HepG2 (cell line): ENCODE results near the gene DNAJC19. TPM values are rescaled to one million over a fixed set of nuclear protein-coding genes. Genes with fewer than 3 reads are reported as not detected.

Experiments
- ATF3 ChIP-seq: sonication (generic); formaldehyde crosslinking; IDR thresholded peaks from 2 replicates; pipeline ENCODE4 v1.4.0; 2020; ENCODE audit warnings: missing genetic modification reagents
- ATM ChIP-seq: fragments of 450-650 bp; IDR thresholded peaks from 2 replicates; pipeline ENCODE4 v1.7.1; 2017; ENCODE audit warnings: mild to moderate bottlenecking, borderline replicate concordance
- DMAP1 ChIP-seq: IDR thresholded peaks from 2 replicates; pipeline ENCODE4 v1.6.1; 2016
- DR1 ChIP-seq: sonication (generic); formaldehyde crosslinking; IDR thresholded peaks from 2 replicates; pipeline ENCODE4 v1.8.0; 2021; ENCODE audit warnings: mild to moderate bottlenecking, missing genetic modification reagents, inconsistent platforms
- EZH2 ChIP-seq: conservative IDR thresholded peaks from 2 replicates; pipeline ENCODE4 v1.6.1; 2012; ENCODE audit warnings: mild to moderate bottlenecking, low read depth, low read length, moderate library complexity
- HOXA7 ChIP-seq: sonication (generic); formaldehyde crosslinking; IDR thresholded peaks from 2 replicates; pipeline ENCODE4 v1.8.1; 2022; ENCODE audit warnings: mild to moderate bottlenecking, missing genetic modification reagents, moderate library complexity
- KDM5A ChIP-seq: fragments of 200-600 bp; sonication (generic); IDR thresholded peaks from 2 replicates; pipeline ENCODE4 v1.7.0; 2018; ENCODE audit warnings: antibody characterized with exemption, mild to moderate bottlenecking, low read length, borderline replicate concordance
- KDM5B ChIP-seq: sonication (generic); formaldehyde crosslinking; IDR thresholded peaks from 2 replicates; pipeline ENCODE4 v1.4.0; 2020; ENCODE audit warnings: missing genetic modification reagents, mild to moderate bottlenecking, borderline replicate concordance
- MLLT10 ChIP-seq: sonication (generic); formaldehyde crosslinking; IDR thresholded peaks from 2 replicates; pipeline ENCODE4 v1.4.0; 2020; ENCODE audit warnings: missing genetic modification reagents
- NFRKB ChIP-seq: fragments of 450-650 bp; IDR thresholded peaks from 2 replicates; pipeline ENCODE4 v1.6.1; 2017
- NR2F1 ChIP-seq, 2 experiments: fragments of 450-650 bp in 1 of 2; formaldehyde crosslinking in 1 of 2; IDR thresholded peaks; 2 replicates each; pipeline versions ENCODE4 v1.5.0 to v1.6.1; 2016 to 2020; ENCODE audit warnings: mild to moderate bottlenecking in 1 of 2, missing compliant biosample characterization in 1 of 2, missing genetic modification reagents in 1 of 2, moderate library complexity in 1 of 2
- POGK ChIP-seq: sonication (generic); formaldehyde crosslinking; conservative IDR thresholded peaks from 2 replicates; pipeline ENCODE4 v1.8.0; 2022; ENCODE audit warnings: mild to moderate bottlenecking, moderate library complexity, missing genetic modification reagents
- SAFB2 ChIP-seq: sonication (generic); formaldehyde crosslinking; IDR thresholded peaks from 2 replicates; pipeline ENCODE4 v1.5.1; 2020; ENCODE audit warnings: missing genetic modification reagents, low read depth, mild to moderate bottlenecking, borderline replicate concordance
- SMAD1 ChIP-seq: sonication (generic); formaldehyde crosslinking; IDR thresholded peaks from 2 replicates; pipeline ENCODE4 v1.4.0; 2020; ENCODE audit warnings: missing genetic modification reagents, low read depth, mild to moderate bottlenecking, borderline replicate concordance
- TAF1 ChIP-seq: sonication (generic); formaldehyde crosslinking; IDR thresholded peaks from 2 replicates; pipeline ENCODE4 v1.4.0; 2020; ENCODE audit warnings: missing genetic modification reagents
- TFAP4 ChIP-seq: sonication (generic); IDR thresholded peaks from 2 replicates; pipeline ENCODE4 v1.6.1; 2016; ENCODE audit warnings: low read depth, borderline replicate concordance
- ZFP1 ChIP-seq: IDR thresholded peaks from 2 replicates; pipeline ENCODE4 v1.6.1; 2016
- ZNF207 ChIP-seq: fragments of 450-650 bp; IDR thresholded peaks from 2 replicates; pipeline ENCODE4 v1.6.1; 2016; ENCODE audit warnings: antibody characterized with exemption, borderline replicate concordance
- ZNF296 ChIP-seq: sonication (generic); formaldehyde crosslinking; conservative IDR thresholded peaks from 2 replicates; pipeline ENCODE4 v1.5.0; 2020; ENCODE audit warnings: mild to moderate bottlenecking, missing genetic modification reagents
- ZNF337 ChIP-seq: sonication (generic); formaldehyde crosslinking; IDR thresholded peaks from 2 replicates; pipeline ENCODE4 v1.5.1; 2020; ENCODE audit warnings: missing genetic modification reagents, low read depth, mild to moderate bottlenecking, borderline replicate concordance
- ZNF512 ChIP-seq: sonication (generic); formaldehyde crosslinking; IDR thresholded peaks from 2 replicates; pipeline ENCODE4 v1.4.0; 2020; ENCODE audit warnings: mild to moderate bottlenecking, missing genetic modification reagents
- ZNF619 ChIP-seq: sonication (generic); formaldehyde crosslinking; IDR thresholded peaks from 2 replicates; pipeline ENCODE4 v1.4.0; 2020; ENCODE audit warnings: mild to moderate bottlenecking, missing genetic modification reagents
- ZNF761 ChIP-seq: sonication (generic); formaldehyde crosslinking; conservative IDR thresholded peaks from 2 replicates; pipeline ENCODE4 v1.4.0; 2020; ENCODE audit warnings: mild to moderate bottlenecking, missing genetic modification reagents
- polyA plus RNA-seq, 8 experiments: library from polyadenylated mRNA; depleted of rRNA in 3 of 8; stranded (reverse) in 7 of 8; unstranded in 1 of 8; fragments of >200 nt; fragmentation: Illumina TruSeq in 4 of 8; extraction: Trizol in 4 of 8; gene quantifications; 2 replicates each; pipeline versions ENCODE4 v1.2.1 to v1.2.3, GENCODE V29; 2011 to 2016; ENCODE audit warnings: low read depth in 4 of 8, missing spikeins in 1 of 8, mixed read lengths in 1 of 8; ENCODE audit not compliant: insufficient read depth in 1 of 8
- total RNA-seq, 5 experiments: library from RNA; depleted of rRNA; stranded (reverse); fragments of >200 nt; fragmentation: Illumina TruSeq; extraction: Trizol; gene quantifications; 2 replicates each; pipeline ENCODE4 v1.2.3, GENCODE V29; 2016; ENCODE audit warnings: low read depth in 1 of 5
- TF ChIP-seq, protein P1 (sequence below): sonication (generic); formaldehyde crosslinking; IDR thresholded peaks from 2 replicates; pipeline ENCODE4 v1.8.1; 2023; ENCODE audit warnings: mild to moderate bottlenecking, missing genetic modification reagents, borderline replicate concordance
- TF ChIP-seq, protein P2 (sequence below): sonication (generic); formaldehyde crosslinking; IDR thresholded peaks from 2 replicates; pipeline ENCODE4 v1.4.0; 2020; ENCODE audit warnings: mild to moderate bottlenecking, missing genetic modification reagents

DNAJC19 gene
- total and polyA plus RNA-seq, 2 of the 13 experiments (the other 11 are each of a cell fraction or from before 2014, with no cell fraction given), result 51.1 to 75.8 TPM

DNA sequence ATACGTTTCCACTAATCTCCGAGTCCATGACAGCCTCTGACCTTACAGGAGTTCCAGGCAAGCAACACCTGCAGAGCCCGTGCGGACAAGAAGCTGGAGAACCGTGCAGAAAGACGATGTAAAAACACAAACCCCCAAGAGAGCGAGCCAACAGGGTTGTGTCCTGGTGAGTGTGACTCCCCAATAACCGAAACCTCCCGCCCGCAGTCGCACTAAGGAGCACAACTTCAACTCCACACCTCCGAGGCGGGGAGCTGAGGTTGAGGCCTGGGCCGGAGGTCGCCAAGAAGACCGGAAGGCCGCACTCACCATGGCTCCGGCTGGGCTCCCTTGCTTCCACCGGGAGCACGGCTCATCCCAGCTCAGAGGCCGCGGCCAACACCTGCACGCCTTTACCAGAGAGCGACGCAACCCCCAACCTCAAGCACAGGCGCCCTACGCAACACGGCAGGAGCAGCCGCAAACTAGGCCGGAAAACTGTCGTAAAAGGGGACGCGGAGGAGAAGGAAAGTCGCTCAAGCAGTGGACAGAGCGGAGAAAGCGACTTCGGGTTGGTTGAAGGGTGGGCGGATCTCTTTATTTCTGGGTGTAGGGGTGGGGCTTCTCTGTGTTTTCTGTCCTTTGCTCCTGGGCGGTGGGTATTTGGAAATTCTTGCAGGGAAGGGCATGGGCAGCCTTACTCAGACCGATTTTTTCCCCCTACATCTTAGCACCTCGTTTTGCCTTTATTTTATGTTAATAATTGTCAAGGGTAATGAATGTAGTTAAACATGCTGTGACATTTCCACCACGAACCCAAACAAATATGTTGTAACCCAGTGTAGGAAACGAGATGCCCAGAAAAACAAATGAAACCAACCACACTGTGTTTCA lies at the start of gene DNAJC19 (continued):
- TF ChIP-seq NR2F1 (CRISPR knock-in tag; IDR thresholded peaks at IDR 0.05) (no peak), SAFB2 (CRISPR knock-in tag) (no peak), ZNF296 (no peak), ZNF337 (CRISPR knock-in tag) (no peak), HOXA7 (0 out of 2 replicates have a peak, but pooled peaks have one; percentile 39), TFAP4 (peak; percentile 55), KDM5A (peak; percentile 82; the same call in 1 of the 2 replicates), ZNF761 (CRISPR knock-in tag) (no peak; the same call in 1 of the 2 replicates), ZNF512 (CRISPR knock-in tag) (no peak), KDM5B (CRISPR knock-in tag) (peak; percentile 81; the same call in 1 of the 2 replicates), EZH2 (no peak), TAF1 (peak; percentile 96), ATM (no peak), POGK (peak; percentile 97), ATF3 (CRISPR knock-in tag) (no peak), DMAP1 (CRISPR knock-in tag) (peak; percentile 94), ZFP1 (CRISPR knock-in tag) (no peak), ZNF207 (no peak), NFRKB (no peak), SMAD1 (no peak), ZNF619 (CRISPR knock-in tag) (peak; percentile 60; the same call in 1 of the 2 replicates), DR1 (CRISPR knock-in tag) (peak; percentile 91), MLLT10 (CRISPR knock-in tag) (no peak)
- TF ChIP-seq, protein P1, sequence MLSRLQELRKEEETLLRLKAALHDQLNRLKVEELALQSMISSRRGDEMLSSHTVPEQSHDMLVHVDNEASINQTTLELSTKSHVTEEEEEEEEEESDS (CRISPR knock-in tag), result no peak
- TF ChIP-seq, protein P2, sequence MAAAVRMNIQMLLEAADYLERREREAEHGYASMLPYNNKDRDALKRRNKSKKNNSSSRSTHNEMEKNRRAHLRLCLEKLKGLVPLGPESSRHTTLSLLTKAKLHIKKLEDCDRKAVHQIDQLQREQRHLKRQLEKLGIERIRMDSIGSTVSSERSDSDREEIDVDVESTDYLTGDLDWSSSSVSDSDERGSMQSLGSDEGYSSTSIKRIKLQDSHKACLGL (CRISPR knock-in tag), result peak; percentile 66; the same call in 1 of the 2 replicates
